GM12891 (cell line): ENCODE data around the gene PCDHGC5. TPM values are rescaled to one million over a fixed set of nuclear protein-coding genes. Genes with fewer than 3 reads are reported as not detected.

Experiments used
- DNase-seq: peaks from one replicate; pipeline ENCODE4 v3.0.0; 2011; ENCODE audit warnings: low spot score; ENCODE audit not compliant: insufficient read length
- FAIRE-seq: peaks from 2 replicates; lab custom pipeline; 2011; peaks lifted over from hg19 to GRCh38; lab: Jason Lieb, UNC
- PAX5 ChIP-seq: IDR thresholded peaks from 2 replicates; pipeline ENCODE4 v1.6.1; 2011; ENCODE audit warnings: low read length, moderate library complexity, mild to moderate bottlenecking; ENCODE audit not compliant: insufficient read depth, severe bottlenecking
- POLR2A ChIP-seq: IDR thresholded peaks from 2 replicates; pipeline ENCODE4 v1.6.1; 2011; ENCODE audit warnings: low read depth, low read length, control low read depth
- POLR2AphosphoS5 ChIP-seq: IDR thresholded peaks from 2 replicates; pipeline ENCODE4 v1.6.1; 2011; ENCODE audit warnings: low read depth, low read length, control low read depth
- POU2F2 ChIP-seq: IDR thresholded peaks from 2 replicates; pipeline ENCODE4 v1.6.1; 2011; ENCODE audit warnings: low read depth, mild to moderate bottlenecking, control low read depth, low read length, moderate library complexity
- SPI1 ChIP-seq: IDR thresholded peaks from 2 replicates; pipeline ENCODE4 v1.6.1; 2011; ENCODE audit warnings: low read depth, low read length, control low read depth
- TAF1 ChIP-seq: IDR thresholded peaks from 2 replicates; pipeline ENCODE4 v1.6.1; 2011; ENCODE audit warnings: low read depth, low read length, control low read depth
- polyA plus RNA-seq: library from polyadenylated mRNA; unstranded; fragments of >200 nt; gene quantifications from one replicate; pipeline ENCODE4 v1.2.1, GENCODE V29; 2012; ENCODE audit warnings: low read depth, missing spikeins, inconsistent platforms; ENCODE audit not compliant: missing spikeins

The PCDHGC5 gene
- 0.05 TPM for polyA plus RNA-seq

DNA sequence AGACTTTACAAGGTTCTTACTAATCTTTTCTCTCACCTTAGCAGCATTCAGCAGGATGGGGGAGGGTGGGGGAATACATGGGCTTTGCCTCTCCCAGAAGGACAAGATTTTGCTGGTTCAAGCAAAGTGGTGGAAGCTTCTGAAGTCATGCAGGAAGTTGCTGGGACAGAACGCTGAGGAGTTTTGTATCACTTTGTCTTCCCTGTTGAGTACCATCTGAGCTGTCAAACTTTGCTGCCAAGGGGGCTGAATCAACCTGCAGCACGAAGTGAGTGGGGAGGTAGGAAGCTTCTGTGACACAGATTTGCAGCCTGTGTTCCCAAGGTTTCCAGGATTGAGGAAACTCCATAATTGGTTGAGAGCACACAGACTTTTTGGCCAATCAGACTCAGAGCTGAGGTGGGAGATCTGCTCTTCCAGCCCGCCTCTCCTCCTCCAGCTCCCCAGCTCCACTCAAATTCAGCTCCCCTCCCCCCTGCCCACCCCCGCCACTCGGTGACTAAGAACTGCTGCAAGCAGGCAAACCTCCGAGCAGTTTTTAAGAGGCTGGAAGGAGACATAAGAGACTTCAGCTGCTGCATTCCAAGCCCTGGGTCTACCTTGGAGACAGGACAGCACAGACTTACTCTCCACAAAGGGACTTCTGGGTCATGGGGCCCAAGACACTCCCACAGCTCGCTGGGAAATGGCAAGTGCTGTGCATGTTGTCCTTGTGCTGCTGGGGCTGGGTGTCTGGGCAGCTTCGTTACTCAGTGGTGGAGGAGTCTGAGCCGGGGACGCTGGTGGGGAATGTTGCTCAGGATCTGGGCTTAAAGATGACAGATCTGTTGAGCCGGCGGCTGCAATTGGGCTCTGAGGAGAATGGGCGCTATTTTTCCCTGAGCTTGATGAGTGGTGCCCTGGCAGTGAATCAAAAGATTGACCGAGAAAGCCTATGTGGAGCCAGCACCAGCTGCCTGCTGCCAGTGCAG, at the start of gene PCDHGC5:
PCDHGC5 (plus strand) TSS at position 491 of the 971 bp plus-strand sequence; CDS start at position 651, 160 bp downstream.
- DNase-seq: no peak
- no peak for FAIRE-seq
- no peak for TF ChIP-seq TAF1

DNA sequence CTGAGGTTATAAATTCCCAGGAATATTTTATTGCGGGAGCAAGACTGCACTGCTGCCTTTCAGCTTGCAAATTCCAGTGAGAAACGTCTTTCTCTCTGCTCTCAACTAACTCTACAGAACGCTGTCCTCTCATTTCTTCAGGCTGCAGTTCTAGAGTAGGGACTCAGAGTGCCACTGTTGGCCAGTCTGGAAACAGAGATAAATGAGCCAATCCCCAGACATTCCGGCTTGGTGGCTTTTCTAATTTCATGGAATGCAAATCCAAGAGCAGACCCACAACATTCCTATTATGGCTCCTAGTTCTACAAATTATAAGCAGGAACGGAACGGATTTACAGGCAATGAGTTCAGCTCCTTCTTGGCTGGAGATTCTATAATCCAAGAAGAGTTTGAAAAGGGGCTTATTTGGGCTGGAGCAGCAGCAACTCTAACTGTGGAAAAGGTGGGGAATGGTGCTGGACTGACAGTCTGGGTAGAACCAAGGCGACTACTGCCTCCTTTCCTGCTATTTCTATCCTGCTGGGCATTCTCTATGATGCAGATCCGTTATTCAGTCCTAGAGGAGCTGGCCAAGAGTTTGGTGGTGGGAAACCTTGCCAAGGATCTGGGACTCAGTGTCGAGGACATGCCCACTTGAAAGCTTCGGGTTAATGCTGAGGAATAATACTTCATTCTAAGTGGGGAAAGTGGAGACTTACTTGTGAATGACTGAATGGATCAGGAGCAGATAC, 49.3 kb upstream of the PCDHGC5 start:
- TF ChIP-seq SPI1: no peak
- no peak for TF ChIP-seq PAX5
- no peak for TF ChIP-seq POU2F2
- no peak for TF ChIP-seq POLR2AphosphoS5
- TF ChIP-seq TAF1: no peak
- TF ChIP-seq POLR2A: no peak
- DNase-seq: no peak
- FAIRE-seq: no peak

DNA sequence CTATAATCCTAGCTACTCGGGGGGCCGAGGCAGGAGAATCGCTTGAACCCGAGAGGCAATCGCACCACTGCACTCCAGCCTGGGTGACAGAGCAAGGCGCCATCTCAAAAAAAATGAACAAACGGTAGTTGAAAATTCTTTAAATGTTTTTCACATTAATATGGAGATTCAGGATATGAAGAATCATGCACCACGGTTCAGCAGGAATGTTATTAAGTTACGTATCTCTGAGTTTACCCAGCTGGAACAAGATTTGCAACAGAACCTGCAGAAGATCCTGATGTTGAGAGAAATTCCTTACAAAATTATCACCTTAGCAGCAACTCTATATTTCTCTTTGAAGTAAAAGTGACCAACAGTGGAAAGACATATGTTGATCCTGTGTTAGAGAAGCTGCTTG, 48.5 kb upstream of the PCDHGC5 start:
- no peak for DNase-seq
- no peak for FAIRE-seq
- no peak for TF ChIP-seq POLR2AphosphoS5
- TF ChIP-seq PAX5: no peak
- no peak for TF ChIP-seq POU2F2
- TF ChIP-seq SPI1: no peak
- no peak for TF ChIP-seq TAF1
- no peak for TF ChIP-seq POLR2A

DNA sequence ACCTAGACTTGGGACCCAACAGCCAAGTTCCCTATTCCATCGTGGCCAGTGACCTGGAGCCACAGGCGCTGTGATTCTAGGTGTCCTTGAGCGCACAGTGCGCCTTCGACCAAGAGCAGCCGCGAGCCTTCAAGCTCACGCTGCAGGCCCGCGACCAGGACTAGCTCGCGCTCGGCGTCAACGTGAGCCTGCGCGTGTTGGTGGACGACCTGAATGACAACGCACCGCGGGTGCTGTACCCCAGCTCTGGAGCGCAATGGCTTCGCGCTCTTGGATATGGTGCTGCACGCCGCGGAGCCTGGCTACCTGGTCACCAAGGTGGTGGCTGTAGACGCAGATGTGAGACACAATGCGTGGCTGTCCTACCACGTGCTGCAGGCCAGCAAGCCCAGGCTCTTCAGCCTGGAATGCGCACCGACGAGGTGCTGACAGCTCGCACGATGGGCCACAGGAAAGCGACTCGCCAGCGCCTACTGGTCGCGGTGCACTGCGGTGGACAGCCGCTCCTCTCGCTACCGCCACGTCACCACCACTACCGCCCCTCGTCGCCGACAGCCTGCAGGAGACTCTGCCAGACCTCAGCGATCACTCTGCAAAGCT, 47.2 kb upstream of the PCDHGC5 start:
- no peak for DNase-seq
- no peak for FAIRE-seq
- TF ChIP-seq POLR2AphosphoS5 (no peak), POU2F2 (no peak), SPI1 (no peak), PAX5 (no peak), TAF1 (no peak), POLR2A (no peak)

DNA sequence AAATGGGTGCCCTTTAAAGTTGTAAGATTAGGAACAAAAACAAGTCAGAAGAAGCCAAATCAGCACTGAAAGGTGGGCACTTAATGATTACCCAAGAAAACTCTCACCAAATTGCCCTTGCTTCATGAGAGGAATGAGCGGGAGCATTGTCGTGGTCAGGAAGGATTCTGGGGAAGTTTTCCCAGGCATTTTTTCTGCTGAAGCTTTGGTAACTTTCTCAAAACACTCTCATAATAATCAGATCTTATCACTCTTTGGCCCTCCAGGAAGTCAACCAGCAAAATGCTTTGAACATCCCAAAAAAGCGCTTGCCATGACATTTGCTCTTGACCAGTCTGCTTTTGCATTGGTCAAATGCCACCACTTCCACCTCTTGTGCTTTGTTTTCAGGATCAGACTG, 23.5 kb upstream of the PCDHGC5 start:
- TF ChIP-seq POLR2A (no peak), POU2F2 (no peak), TAF1 (no peak), SPI1 (no peak), POLR2AphosphoS5 (no peak), PAX5 (no peak)
- FAIRE-seq: no peak
- DNase-seq: no peak

DNA sequence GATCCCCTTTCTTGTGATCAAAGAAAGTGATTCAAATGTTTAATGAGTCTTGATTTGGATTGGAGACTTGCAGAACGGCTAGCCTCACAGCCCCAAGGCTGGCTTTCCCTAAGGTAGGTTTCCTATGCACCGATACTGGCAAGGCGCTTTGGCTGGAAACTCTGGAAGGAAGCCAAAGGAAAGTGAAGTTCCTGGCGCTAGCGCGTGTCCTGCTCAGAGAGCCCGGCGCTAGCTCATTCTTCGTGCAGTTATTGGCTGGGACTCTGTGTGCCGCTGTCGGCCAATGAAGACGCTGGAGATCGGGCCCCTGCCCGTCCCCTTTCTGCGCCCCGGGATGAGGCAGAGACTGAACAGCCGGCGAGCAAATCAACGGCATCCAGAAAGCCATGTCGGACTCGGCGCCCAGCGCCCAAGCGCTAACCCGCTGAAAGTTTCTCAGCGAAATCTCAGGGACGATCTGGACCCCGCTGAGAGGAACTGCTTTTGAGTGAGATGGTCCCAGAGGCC, 13.2 kb upstream of the PCDHGC5 start, which contains the start of gene PCDHGC3:
PCDHGC3 (plus strand) TSS at position 342 of the 507 bp plus-strand sequence; CDS start at position 493, 151 bp downstream.
- TF ChIP-seq PAX5 (no peak), POU2F2 (0 out of 2 replicates have a peak, but pooled peaks have one; percentile 54), POLR2AphosphoS5 (no peak), TAF1 (0 out of 2 replicates have a peak, but pooled peaks have one; percentile 25), POLR2A (no peak), SPI1 (0 out of 2 replicates have a peak, but pooled peaks have one; percentile 13)
- FAIRE-seq: peak; percentile 85
- DNase-seq: peak; percentile 69

DNA sequence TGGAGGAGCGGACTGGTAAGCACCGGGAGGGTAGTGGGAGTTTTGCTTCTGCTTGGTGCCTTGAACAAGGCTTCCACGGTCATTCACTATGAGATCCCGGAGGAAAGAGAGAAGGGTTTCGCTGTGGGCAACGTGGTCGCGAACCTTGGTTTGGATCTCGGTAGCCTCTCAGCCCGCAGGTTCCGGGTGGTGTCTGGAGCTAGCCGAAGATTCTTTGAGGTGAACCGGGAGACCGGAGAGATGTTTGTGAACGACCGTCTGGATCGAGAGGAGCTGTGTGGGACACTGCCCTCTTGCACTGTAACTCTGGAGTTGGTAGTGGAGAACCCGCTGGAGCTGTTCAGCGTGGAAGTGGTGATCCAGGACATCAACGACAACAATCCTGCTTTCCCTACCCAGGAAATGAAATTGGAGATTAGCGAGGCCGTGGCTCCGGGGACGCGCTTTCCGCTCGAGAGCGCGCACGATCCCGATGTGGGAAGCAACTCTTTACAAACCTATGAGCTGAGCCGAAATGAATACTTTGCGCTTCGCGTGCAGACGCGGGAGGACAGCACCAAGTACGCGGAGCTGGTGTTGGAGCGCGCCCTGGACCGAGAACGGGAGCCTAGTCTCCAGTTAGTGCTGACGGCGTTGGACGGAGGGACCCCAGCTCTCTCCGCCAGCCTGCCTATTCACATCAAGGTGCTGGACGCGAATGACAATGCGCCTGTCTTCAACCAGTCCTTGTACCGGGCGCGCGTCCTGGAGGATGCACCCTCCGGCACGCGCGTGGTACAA, 12.6 kb upstream of the PCDHGC5 start:
- FAIRE-seq (no peak), DNase-seq (no peak)
- TF ChIP-seq PAX5 (no peak), POLR2AphosphoS5 (no peak), SPI1 (no peak), POLR2A (no peak), TAF1 (no peak), POU2F2 (no peak)

DNA sequence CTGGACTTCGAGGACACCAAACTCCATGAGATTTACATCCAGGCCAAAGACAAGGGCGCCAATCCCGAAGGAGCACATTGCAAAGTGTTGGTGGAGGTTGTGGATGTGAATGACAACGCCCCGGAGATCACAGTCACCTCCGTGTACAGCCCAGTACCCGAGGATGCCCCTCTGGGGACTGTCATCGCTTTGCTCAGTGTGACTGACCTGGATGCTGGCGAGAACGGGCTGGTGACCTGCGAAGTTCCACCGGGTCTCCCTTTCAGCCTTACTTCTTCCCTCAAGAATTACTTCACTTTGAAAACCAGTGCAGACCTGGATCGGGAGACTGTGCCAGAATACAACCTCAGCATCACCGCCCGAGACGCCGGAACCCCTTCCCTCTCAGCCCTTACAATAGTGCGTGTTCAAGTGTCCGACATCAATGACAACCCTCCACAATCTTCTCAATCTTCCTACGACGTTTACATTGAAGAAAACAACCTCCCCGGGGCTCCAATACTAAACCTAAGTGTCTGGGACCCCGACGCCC, 11.8 kb upstream of the PCDHGC5 start:
- FAIRE-seq: no peak
- TF ChIP-seq TAF1: no peak
- no peak for TF ChIP-seq PAX5
- no peak for TF ChIP-seq SPI1
- no peak for TF ChIP-seq POU2F2
- no peak for TF ChIP-seq POLR2A
- no peak for TF ChIP-seq POLR2AphosphoS5
- DNase-seq: no peak
